Ovary (tissue), 9 donors: ENCODE results near the gene MEF2B. TPM values are rescaled to one million over a fixed set of nuclear protein-coding genes. Genes with fewer than 3 reads are reported as not detected.

ENCODE experiments used
- DNase-seq, 5 donors: peaks; one replicate each; pipeline ENCODE4 v3.0.0-alpha.2; 2019 to 2020
- H3K27ac ChIP-seq, 2 donors: fragments of 200-600 bp; one replicate each; pipeline versions ENCODE4 v1.5.1 to v1.8.0; 2019 to 2022
- H3K27me3 ChIP-seq: fragments of 200-600 bp; one replicate; pipeline ENCODE4 v1.8.0; 2022
- H3K36me3 ChIP-seq: fragments of 200-600 bp; sonication (generic); one replicate; pipeline ENCODE4 v1.5.1; 2019
- H3K4me1 ChIP-seq: one replicate; pipeline ENCODE4 v1.8.1; 2013; ENCODE audit warnings: mild to moderate bottlenecking, moderate library complexity; ENCODE audit not compliant: insufficient read depth
- H3K4me3 ChIP-seq: fragments of 200-600 bp; sonication (generic); one replicate; pipeline ENCODE4 v1.5.1; 2017
- H3K9me3 ChIP-seq, 2 donors: fragments of 200-600 bp in 1 of 2; sonication (generic) in 1 of 2; one replicate each; pipeline versions ENCODE4 v1.5.1 to v1.8.1; 2013 to 2019; ENCODE audit warnings: mild to moderate bottlenecking in 1 of 2, moderate library complexity in 1 of 2
- EP300 ChIP-seq: sonication (generic); formaldehyde crosslinking; IDR thresholded peaks from one replicate; pipeline ENCODE4 v1.6.1; 2017; ENCODE audit warnings: antibody characterized with exemption
- POLR2A ChIP-seq: fragments of 450-650 bp; IDR thresholded peaks from one replicate; pipeline ENCODE4 v1.6.1; 2017; ENCODE audit warnings: antibody characterized with exemption, mild to moderate bottlenecking, moderate library complexity
- WGBS, 3 donors: extraction: QIAGEN DNeasy Blood & Tissue Kit in 1 of 3; methylation state at CpG; one replicate each; pipeline versions ENCODE4 v1.1.5 to v1.1.7; 2013 to 2017; 5-methylcytosine and 5-hydroxymethylcytosine counted together
- intact Hi-C, 4 donors: fragments of 100-400 bp; cut with DNase I; formaldehyde crosslinking; loops; one replicate each; pipeline versions ENCODE4 v1.11.0 to v1.15.1; 2022 to 2023
- polyA plus RNA-seq, 2 donors: library from polyadenylated mRNA; stranded (reverse); fragments of 200-250 nt in 1 of 2; fragments of 350-450 nt in 1 of 2; fragmentation: Illumina TruSeq in 1 of 2; extraction: RNeasy Lipid Tissue Mini Kit (QIAGEN cat#74804) in 1 of 2; gene quantifications; one replicate each; pipeline ENCODE4 v1.2.3, GENCODE V29; 2013 to 2014
- total RNA-seq, 7 donors: library from RNA; depleted of rRNA in 2 of 7; stranded (reverse); fragments of >200 nt in 2 of 7; fragmentation: NEBNext Ultra II Directional in 3 of 7; extraction: Animal tissue kit (Norgen Biotek cat#: 25700) in 3 of 7; gene quantifications; one replicate each; pipeline versions ENCODE4 v1.1.0 to v1.2.4, GENCODE V29; 2016 to 2023
- TF ChIP-seq, protein P1 (sequence below), 3 donors: fragments of 450-650 bp in 2 of 3; fragments of 200-600 bp in 1 of 3; IDR thresholded peaks; one replicate each; pipeline versions ENCODE4 v1.5.1 to v1.8.0; 2016 to 2022; ENCODE audit warnings: antibody characterized with exemption in 3 of 3, mild to moderate bottlenecking in 1 of 3
- donor health status: DM: no; HTN: no; CAD: no; lungs with moderate emphysema.
- donor health status: DM: no; HTN: no; CAD: no.
- donor health status: Bipolar disorder and iron deficiency.
- donor health status: DM: yes; HTN: yes; CAD: no.
- donor health status: DM: no; HTN: no; CAD: no.
- donor health status: DM: yes; HTN: yes; CAD: no.

Gene MEF2B
- total and polyA plus RNA-seq, 9 donors, result 0.35 to 3.6 (median 1.4) TPM; not detected in 1

DNA sequence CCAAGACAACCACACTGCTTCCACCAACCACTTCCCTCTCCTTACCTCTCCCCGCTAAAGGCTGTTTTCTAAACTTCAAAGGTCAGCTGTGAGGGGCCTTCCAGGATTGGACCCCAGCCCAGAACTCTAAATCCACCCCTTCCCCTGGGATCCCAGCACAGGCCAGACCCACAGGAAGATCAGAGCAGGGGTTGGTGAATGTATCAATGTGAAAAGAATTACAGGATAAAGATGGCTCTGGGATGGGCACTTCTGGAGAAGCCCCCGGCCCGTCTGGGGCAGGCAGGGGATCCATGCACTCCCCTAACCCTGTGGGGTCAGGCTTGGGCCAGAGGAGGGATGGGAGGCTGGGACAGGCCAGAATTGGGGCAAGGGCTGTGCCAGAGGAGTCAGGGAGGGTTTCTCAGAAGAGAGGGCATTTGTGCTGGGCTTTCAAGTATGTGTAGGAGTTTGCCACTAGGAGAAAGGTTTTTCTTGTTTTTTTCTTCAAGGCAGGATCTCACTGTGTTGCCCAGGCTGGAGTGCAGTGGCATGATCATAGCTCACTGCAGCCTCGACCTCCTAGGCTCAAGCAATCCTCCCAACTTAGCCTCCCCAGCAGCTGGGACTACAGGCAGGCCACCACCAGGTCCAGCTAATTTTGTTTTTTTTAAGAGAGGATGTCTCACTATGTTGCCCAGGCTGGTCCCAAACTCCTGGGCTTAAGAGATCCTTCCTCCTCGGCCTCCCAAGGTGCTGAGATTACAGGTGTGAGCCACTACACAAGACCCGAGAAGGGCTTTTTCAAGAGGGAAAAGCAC, 1.0 kb upstream of the MEF2B start:
- no peak for TF ChIP-seq POLR2A
- TF ChIP-seq, protein P1, sequence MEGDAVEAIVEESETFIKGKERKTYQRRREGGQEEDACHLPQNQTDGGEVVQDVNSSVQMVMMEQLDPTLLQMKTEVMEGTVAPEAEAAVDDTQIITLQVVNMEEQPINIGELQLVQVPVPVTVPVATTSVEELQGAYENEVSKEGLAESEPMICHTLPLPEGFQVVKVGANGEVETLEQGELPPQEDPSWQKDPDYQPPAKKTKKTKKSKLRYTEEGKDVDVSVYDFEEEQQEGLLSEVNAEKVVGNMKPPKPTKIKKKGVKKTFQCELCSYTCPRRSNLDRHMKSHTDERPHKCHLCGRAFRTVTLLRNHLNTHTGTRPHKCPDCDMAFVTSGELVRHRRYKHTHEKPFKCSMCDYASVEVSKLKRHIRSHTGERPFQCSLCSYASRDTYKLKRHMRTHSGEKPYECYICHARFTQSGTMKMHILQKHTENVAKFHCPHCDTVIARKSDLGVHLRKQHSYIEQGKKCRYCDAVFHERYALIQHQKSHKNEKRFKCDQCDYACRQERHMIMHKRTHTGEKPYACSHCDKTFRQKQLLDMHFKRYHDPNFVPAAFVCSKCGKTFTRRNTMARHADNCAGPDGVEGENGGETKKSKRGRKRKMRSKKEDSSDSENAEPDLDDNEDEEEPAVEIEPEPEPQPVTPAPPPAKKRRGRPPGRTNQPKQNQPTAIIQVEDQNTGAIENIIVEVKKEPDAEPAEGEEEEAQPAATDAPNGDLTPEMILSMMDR (IDR thresholded peaks at IDR 0.05), result no peak
- no peak for TF ChIP-seq EP300
- 62 to 69% (median 66%) methylated on average over 6 of the region's 6 CpGs for WGBS, 3 donors
- no peaks in the 10 kb centered on the region for H3K36me3 ChIP-seq
- H3K9me3 ChIP-seq, result no peaks in the 10 kb centered on the region
- H3K4me1 ChIP-seq, result peaks cover 7% of the 10 kb centered on the region
- H3K27me3 ChIP-seq, result no peaks in the 10 kb centered on the region
- no peak overlapping the region for H3K4me3 ChIP-seq
- no peak for DNase-seq
- no peak overlapping the region for H3K27ac ChIP-seq
- intact Hi-C loops, result loop anchor here in 1 of 4 donors (10.0 kb wide), 1 partner anchor 116 kb away; no protein-coding TSS in a partner anchor

DNA sequence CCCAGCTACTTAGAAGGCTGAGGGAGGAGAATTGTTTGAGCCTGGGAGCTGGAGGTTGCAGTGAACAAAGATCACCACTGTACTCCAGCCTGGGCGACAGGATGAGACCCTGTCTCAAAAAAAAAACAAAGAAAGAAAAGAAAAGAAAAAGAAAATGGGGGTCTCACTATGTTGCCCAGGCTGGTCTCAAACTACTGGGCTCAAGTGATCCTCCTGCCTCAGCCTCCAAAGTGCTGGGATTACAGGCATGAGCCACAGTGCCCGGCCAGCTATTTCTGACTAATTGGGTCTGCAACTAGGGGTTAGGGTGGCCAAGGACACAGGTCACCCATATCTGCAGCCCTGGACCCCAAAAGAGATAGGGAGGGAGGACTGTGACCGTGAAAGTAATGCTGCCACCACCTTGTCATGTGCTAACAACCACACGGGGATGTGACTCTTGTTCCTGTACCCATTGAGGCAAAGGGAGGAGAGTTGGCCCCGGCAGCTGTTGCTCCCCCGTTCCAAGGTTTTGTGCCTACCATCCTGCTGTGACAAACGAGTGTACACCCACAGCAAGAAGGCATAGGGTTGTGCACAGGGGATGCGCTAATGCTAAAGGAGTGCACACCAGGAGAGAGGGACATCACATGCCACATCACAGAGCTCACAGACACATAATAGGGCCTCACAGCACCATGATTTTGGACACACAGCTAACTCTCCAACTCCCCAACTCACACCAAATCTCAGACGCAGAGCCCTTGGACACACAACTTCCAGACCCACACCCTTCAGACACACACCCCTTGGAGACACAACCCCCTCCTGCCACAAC, 619 bp downstream of the MEF2B start:
- TF ChIP-seq POLR2A, result no peak
- TF ChIP-seq, protein P1 (IDR thresholded peaks at IDR 0.05), result no peak
- no peak for TF ChIP-seq EP300
- Histone ChIP-seq H3K27me3 (no peaks in the 10 kb centered on the region), H3K4me3 (no peak overlapping the region), H3K9me3 (no peaks in the 10 kb centered on the region), H3K36me3 (no peaks in the 10 kb centered on the region), H3K4me1 (peaks cover 7% of the 10 kb centered on the region), H3K27ac (no peak overlapping the region)
- DNase-seq, result no peak
- intact Hi-C loops, result loop anchor here in 1 of 4 donors (10.0 kb wide), 1 partner anchor 115 kb away; no protein-coding TSS in a partner anchor
- WGBS, 3 donors, result 74 to 81% (median 80%) methylated on average over 9 of the region's 9 CpGs

DNA sequence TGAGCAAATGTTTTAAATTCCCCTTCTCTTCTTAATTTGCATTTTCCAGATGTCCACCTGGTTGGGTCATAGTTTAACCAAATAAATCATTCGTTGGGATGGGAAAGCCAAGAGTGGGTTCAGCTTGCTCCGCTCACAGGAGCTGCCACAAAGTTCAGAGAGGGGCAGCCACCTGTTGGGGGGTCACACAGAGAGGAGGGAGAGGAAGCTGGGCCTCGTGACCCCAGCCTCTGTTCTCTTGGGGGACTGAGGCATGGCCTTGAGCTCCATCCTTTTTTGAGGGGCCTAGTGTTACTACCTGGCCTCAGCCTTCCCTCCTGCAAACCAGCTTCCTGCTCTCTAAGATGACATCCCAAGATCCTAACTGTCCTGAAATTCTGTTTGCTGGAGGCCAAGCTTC, 2.5 kb downstream of the MEF2B start:
- TF ChIP-seq POLR2A, result no peak
- TF ChIP-seq, protein P1 (IDR thresholded peaks at IDR 0.05), result no peak
- TF ChIP-seq EP300, result no peak
- WGBS, 3 donors, result 62 to 72% (median 71%) methylated on average over 3 of the region's 3 CpGs
- no peaks in the 10 kb centered on the region for H3K9me3 ChIP-seq
- no peaks in the 10 kb centered on the region for H3K27me3 ChIP-seq
- H3K4me1 ChIP-seq, result peaks cover 7% of the 10 kb centered on the region
- H3K27ac ChIP-seq, result no peak overlapping the region
- DNase-seq, result no peak
- H3K4me3 ChIP-seq, result no peak overlapping the region
- intact Hi-C loops, result no loop called here
- H3K36me3 ChIP-seq, result no peaks in the 10 kb centered on the region

DNA sequence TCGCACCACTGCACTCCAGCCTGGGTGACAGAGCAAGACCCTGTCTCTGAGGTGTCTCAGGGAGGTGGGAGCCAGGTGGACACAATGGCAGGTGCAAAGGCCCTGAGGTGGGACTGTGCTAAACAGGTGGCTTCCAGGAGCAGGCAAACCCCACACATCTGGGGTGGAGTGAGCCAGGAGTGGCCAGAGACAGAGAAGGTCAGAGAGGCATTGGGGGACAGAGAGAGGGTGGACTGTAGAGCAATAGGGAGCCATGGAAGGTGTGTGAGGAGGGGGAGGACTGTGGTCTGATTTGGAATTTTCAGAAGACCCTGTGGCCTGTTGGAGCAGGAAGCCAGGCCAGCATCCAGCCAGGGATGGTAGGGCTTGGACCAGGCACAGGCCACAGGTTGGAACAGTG, 4.7 kb downstream of the MEF2B start:
- 97 to 100% (median 100%) methylated on average over 1 of the region's 1 CpG for whole genome bisulfite sequencing, 3 donors
- TF ChIP-seq POLR2A (no peak), EP300 (no peak)
- TF ChIP-seq, protein P1 (IDR thresholded peaks at IDR 0.05), result no peak
- no peaks in the 10 kb centered on the region for H3K27me3 ChIP-seq
- H3K27ac ChIP-seq, result no peak overlapping the region
- no peaks in the 10 kb centered on the region for H3K36me3 ChIP-seq
- H3K9me3 ChIP-seq, result no peaks in the 10 kb centered on the region
- intact Hi-C loops, result no loop called here
- peaks cover 4% of the 10 kb centered on the region for H3K4me1 ChIP-seq
- H3K4me3 ChIP-seq, result no peak overlapping the region
- DNase-seq, result no peak
